Measurements from ENCODE around the gene MPZ.
A peak's percentile ranks its signal among the peaks of the same experiment; 100 is the strongest.

MPZ gene

DNA sequence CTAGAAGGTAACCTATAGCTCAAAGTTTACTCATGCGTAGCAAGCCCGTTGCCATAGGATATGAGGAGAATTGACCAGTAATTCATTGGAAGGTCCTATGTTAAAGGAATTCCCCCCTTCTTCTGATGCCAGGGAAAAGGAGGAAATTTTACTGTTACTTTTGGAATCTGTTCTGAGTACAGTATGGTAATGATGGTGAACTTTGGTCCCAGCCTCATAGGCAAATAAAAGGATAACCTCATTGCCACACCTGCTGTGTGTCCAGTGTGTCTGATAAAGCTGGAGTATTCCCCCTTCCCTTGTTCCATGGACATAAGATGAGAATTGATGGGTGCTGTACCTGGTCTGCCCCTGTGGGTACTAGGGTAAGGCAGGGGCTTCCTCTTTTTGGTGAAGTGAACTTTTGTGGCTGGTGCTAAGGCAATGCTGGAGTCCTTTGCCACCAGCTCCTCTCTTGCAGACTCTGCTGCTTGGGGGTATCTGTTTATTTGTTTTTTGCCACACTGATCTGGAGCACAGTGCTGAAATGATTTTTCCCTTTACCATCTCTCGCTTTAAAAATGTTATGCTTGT is 22.2 kb downstream of the MPZ start:
- H3K9me3 ChIP-seq (ENCODE audit: control insufficient read depth, insufficient read depth, low read depth, low read length), result no peaks in the 10 kb centered on the region
- H3K27ac ChIP-seq (ENCODE audit: extremely low read depth, low read depth, low read length), result no peak overlapping the region
- CTCF ChIA-PET, result interaction anchor here (0.5 to 0.9 kb wide), 3 partner anchors 50 to 108 kb away, joined by 3 to 4 read pairs (median 3); partner anchors contain the start of gene NR1I3
- POLR2A ChIA-PET, result interaction anchor here (0.6 kb wide), 1 partner anchor 122 kb away, joined by 3 read pairs; no protein-coding TSS in a partner anchor
- H3K4me1 ChIP-seq (ENCODE audit: control insufficient read depth, insufficient read depth, low read length), result no peaks in the 10 kb centered on the region
- H3K36me3 ChIP-seq (ENCODE audit: control insufficient read depth in 2 of 2, insufficient read depth in 1 of 2, low read length in 2 of 2), result no peaks in the 10 kb centered on the region
- H3K4me3 ChIP-seq (ENCODE audit: low read depth, low read length), result no peak overlapping the region
- TF ChIP-seq, protein P1, sequence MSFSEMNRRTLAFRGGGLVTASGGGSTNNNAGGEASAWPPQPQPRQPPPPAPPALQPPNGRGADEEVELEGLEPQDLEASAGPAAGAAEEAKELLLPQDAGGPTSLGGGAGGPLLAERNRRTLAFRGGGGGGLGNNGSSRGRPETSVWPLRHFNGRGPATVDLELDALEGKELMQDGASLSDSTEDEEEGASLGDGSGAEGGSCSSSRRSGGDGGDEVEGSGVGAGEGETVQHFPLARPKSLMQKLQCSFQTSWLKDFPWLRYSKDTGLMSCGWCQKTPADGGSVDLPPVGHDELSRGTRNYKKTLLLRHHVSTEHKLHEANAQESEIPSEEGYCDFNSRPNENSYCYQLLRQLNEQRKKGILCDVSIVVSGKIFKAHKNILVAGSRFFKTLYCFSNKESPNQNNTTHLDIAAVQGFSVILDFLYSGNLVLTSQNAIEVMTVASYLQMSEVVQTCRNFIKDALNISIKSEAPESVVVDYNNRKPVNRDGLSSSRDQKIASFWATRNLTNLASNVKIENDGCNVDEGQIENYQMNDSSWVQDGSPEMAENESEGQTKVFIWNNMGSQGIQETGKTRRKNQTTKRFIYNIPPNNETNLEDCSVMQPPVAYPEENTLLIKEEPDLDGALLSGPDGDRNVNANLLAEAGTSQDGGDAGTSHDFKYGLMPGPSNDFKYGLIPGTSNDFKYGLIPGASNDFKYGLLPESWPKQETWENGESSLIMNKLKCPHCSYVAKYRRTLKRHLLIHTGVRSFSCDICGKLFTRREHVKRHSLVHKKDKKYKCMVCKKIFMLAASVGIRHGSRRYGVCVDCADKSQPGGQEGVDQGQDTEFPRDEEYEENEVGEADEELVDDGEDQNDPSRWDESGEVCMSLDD (tag by site-specific recombination; IDR thresholded peaks at IDR 0.05), result no peak
- TF ChIP-seq, protein P2, sequence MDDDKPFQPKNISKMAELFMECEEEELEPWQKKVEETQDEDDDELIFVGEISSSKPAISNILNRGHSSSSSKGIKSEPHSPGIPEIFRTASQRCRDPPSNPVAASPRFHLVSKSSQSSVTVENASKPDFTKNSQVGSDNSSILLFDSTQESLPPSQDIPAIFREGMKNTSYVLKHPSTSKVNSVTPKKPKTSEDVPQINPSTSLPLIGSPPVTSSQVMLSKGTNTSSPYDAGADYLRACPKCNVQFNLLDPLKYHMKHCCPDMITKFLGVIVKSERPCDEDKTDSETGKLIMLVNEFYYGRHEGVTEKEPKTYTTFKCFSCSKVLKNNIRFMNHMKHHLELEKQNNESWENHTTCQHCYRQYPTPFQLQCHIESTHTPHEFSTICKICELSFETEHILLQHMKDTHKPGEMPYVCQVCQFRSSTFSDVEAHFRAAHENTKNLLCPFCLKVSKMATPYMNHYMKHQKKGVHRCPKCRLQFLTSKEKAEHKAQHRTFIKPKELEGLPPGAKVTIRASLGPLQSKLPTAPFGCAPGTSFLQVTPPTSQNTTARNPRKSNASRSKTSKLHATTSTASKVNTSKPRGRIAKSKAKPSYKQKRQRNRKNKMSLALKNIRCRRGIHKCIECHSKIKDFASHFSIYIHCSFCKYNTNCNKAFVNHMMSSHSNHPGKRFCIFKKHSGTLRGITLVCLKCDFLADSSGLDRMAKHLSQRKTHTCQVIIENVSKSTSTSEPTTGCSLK (tag by site-specific recombination; IDR thresholded peaks at IDR 0.05), result no peak
- no peak for TF ChIP-seq ZNF548 (tag by site-specific recombination; IDR thresholded peaks at IDR 0.05)

DNA sequence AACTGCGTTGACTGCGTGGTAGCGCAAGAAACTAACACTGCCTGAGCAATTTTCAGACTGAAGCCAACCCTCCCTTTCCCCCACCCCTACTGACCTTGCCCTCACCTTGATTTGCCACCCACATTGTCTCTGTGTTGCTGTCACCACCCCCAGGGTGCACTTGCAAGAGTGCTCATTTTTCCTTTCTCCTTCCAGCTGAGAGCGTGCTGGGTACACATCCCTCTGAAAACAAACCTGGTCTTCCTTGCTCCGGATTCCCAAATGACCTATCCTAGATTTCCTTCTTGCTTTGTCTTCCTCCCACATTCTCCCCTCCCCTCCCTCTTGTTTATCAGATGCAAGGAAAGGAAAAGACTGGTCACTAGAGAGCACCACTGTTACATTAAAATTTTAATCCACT is 24.2 kb downstream of the MPZ start:
- CTCF ChIA-PET, result no interaction called here

More for the DNA sequence above, 24.2 kb downstream of the MPZ start:
- POLR2A ChIA-PET, result interaction anchor here (0.7 kb wide), 1 partner anchor 87 kb away, joined by 3 read pairs; the partner anchor contains the start of gene ADAMTS4
- no peak overlapping the region for H3K4me3 ChIP-seq (ENCODE audit: low read depth, low read length)
- TF ChIP-seq EGR2 (tag by site-specific recombination; IDR thresholded peaks at IDR 0.05; ENCODE audit: low read depth), result peak; percentile 72; the same call in 1 of the 2 replicates
- TF ChIP-seq, protein P1 (tag by site-specific recombination; IDR thresholded peaks at IDR 0.05), result no peak
- no peak for TF ChIP-seq GFI1B (tag by site-specific recombination; IDR thresholded peaks at IDR 0.05)
- peak; percentile 61 for TF ChIP-seq GLIS1 (tag by site-specific recombination; IDR thresholded peaks at IDR 0.05)
- TF ChIP-seq, protein P3, sequence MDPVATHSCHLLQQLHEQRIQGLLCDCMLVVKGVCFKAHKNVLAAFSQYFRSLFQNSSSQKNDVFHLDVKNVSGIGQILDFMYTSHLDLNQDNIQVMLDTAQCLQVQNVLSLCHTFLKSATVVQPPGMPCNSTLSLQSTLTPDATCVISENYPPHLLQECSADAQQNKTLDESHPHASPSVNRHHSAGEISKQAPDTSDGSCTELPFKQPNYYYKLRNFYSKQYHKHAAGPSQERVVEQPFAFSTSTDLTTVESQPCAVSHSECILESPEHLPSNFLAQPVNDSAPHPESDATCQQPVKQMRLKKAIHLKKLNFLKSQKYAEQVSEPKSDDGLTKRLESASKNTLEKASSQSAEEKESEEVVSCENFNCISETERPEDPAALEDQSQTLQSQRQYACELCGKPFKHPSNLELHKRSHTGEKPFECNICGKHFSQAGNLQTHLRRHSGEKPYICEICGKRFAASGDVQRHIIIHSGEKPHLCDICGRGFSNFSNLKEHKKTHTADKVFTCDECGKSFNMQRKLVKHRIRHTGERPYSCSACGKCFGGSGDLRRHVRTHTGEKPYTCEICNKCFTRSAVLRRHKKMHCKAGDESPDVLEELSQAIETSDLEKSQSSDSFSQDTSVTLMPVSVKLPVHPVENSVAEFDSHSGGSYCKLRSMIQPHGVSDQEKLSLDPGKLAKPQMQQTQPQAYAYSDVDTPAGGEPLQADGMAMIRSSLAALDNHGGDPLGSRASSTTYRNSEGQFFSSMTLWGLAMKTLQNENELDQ (tag by site-specific recombination; IDR thresholded peaks at IDR 0.05; ENCODE audit: low read depth), result no peak
- peak; percentile 39; the same call in 1 of the 2 replicates for TF ChIP-seq ZIC2 (tag by site-specific recombination; IDR thresholded peaks at IDR 0.05)
- TF ChIP-seq ZFHX2 (tag by site-specific recombination; conservative IDR thresholded peaks at IDR 0.05), result peak; percentile 69
- no peak for TF ChIP-seq KLF7 (tag by site-specific recombination; IDR thresholded peaks at IDR 0.05; ENCODE audit: borderline replicate concordance)
- no peak overlapping the region for H3K27ac ChIP-seq (ENCODE audit: extremely low read depth, low read depth, low read length)
- no peaks in the 10 kb centered on the region for H3K9me3 ChIP-seq (ENCODE audit: control insufficient read depth, insufficient read depth, low read depth, low read length)
- H3K4me1 ChIP-seq (ENCODE audit: control insufficient read depth, insufficient read depth, low read length), result no peaks in the 10 kb centered on the region
- no peaks in the 10 kb centered on the region for H3K36me3 ChIP-seq (ENCODE audit: control insufficient read depth in 2 of 2, insufficient read depth in 1 of 2, low read length in 2 of 2)
